ENCODE measurements around the gene SMPX.

Gene SMPX

GRCh38 chrX:21711129-21711847 is 46.6 kb downstream of the SMPX start:
- DNase-seq, result no peak

GRCh38 chrX:21708116-21708515 is 49.8 kb downstream of the SMPX start:
- no peak for DNase-seq

- no peak for DNase-seq
Observed at GRCh38 chrX:21705225-21705624, 52.7 kb downstream of the SMPX start.

- DNase-seq, result no peak
Observed at GRCh38 chrX:21702725-21703124, 55.2 kb downstream of the SMPX start.

- DNase-seq, result no peak
Observed at GRCh38 chrX:21700967-21701366, 56.9 kb downstream of the SMPX start.

GRCh38 chrX:21700275-21700674 is 57.6 kb downstream of the SMPX start:
- DNase-seq, result no peak

- DNase-seq, result no peak
Observed at GRCh38 chrX:21699136-21699535, 58.8 kb downstream of the SMPX start.

GRCh38 chrX:21698272-21698671 is 59.6 kb downstream of the SMPX start:
- no peak for DNase-seq

- no peak for DNase-seq
Observed at GRCh38 chrX:21691512-21692018, 66.4 kb downstream of the SMPX start.

GRCh38 chrX:21683941-21684340 is 74.0 kb downstream of the SMPX start:
- DNase-seq, result no peak

- DNase-seq, result no peak
Observed at GRCh38 chrX:21678048-21678612, 79.8 kb downstream of the SMPX start.

GRCh38 chrX:21675931-21676330 is 82.0 kb downstream of the SMPX start:
- no peak for DNase-seq

- DNase-seq, result no peak
Observed at GRCh38 chrX:21674430-21675186, 83.3 kb downstream of the SMPX start.

- no peak for DNase-seq
Observed at GRCh38 chrX:21666679-21667078, 91.2 kb downstream of the SMPX start.

GRCh38 chrX:21666252-21666651 is 91.7 kb downstream of the SMPX start:
- no peak for DNase-seq

- no peak for DNase-seq
Observed at GRCh38 chrX:21662761-21663160, 95.2 kb downstream of the SMPX start.

GRCh38 chrX:21661316-21661715 is 96.6 kb downstream of the SMPX start:
- no peak for DNase-seq

GRCh38 chrX:21660156-21660555 is 97.8 kb downstream of the SMPX start:
- no peak for DNase-seq

- DNase-seq, result no peak
Observed at GRCh38 chrX:21659320-21659719, 98.6 kb downstream of the SMPX start.

GRCh38 chrX:21658746-21659145 is 99.2 kb downstream of the SMPX start:
- no peak for DNase-seq

- no peak for DNase-seq
Observed at GRCh38 chrX:21658152-21658737, 99.7 kb downstream of the SMPX start, which contains the start of gene KLHL34. TSS of gene KLHL34 (minus strand) at chrX:21658330. CDS start at chrX:21657788, 542 bp downstream.

- no peak for DNase-seq
Observed at GRCh38 chrX:21657318-21658151, 100.4 kb downstream of the SMPX start.

Data from CD4-positive, alpha-beta T cell treated with Interleukin-17A for 1 hour (primary cell).